GM19328 (cell line): ENCODE data around the gene FBXW8.

Experiments used
- ATAC-seq: cut with Tn5 transposase; IDR thresholded peaks from one replicate; pipeline ENCODE4 v1.9.1; 2021; ENCODE audit warnings: mild to moderate bottlenecking, moderate library complexity; ENCODE audit not compliant: unreplicated experiment

FBXW8 gene

DNA sequence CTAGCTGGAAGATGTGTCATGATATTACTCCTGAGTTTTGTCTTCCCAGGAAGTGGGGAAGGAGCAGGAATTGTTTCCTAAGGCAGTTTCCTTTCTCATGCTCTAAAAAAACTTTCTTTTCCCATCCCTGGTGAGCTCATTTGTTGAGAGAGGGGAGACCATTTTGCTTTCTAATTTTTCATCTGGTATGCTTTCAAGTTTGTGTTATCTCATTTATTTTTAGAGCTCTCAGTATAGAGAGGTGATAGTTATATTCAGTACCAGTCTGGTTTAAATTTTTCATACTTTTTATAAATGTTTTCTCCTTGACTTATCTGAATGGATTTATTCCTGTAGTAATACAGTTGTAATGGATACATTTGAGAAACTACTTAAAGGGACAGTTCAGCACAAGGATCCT is 79.6 kb downstream of the FBXW8 start:
- no peak for ATAC-seq

DNA sequence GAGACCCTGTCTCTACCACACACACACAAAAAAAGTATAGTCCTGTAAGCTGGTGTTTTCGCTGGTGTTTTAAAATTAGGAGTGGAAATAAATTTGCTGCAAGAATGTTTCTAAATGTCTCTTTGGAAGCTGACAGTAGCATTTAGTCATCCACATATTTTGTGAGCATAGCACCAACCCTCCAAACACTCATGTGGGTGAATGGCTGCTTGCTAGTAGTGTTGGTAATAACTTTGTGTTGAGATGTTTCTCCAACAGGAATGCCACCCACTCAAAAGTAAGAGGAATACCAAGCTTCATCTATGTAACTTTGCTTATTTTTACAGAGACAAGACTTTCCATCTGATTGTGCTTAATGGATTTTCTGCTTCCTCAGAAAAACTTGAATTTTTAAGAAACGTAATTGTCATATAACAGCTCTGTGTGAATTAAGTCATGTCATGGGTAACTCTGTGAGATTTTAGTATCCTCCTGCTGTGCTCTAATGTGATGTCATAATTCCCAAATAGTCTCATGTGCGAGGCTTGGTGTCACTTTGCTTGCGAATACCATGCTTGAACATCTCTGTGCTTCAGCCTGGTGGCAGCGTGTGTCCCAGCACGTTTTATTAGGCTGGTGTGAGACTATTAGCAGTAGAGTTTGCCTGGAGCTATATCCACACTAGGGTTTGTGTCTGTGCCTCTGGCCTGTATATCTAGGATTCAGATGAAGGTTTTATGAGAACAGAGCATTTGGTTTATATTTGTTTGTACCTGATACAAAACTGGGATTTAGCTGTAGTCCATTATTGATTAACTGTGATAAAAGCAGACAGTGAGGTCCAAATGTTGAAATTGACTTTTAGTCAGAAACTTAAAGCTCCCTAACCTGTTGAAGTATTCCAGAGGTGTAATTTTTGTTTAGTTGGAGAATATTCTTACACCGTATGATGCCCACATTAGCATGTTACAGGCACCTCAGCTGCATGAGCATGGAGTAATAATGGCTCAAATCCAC is 80.5 kb downstream of the FBXW8 start:
- no peak for ATAC-seq

DNA sequence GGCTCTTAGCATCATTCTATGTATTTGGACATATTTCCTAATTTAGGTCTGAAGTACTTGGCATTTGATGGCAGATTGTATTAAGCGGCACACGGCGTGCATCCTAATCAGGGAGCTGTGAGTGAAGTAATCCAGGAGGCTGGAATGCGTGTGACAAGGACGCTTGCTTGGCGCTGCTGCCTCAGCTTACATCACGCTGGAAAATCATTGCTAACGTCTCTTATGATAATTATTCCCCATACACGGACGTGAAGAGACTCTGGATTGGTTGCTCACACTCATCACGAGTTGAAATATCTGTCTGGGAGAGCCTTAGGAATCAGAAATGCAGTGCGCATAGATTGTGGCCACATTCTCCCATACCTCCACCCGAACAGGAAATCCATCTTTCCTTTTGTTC is 85.3 kb downstream of the FBXW8 start:
- ATAC-seq = no peak

DNA sequence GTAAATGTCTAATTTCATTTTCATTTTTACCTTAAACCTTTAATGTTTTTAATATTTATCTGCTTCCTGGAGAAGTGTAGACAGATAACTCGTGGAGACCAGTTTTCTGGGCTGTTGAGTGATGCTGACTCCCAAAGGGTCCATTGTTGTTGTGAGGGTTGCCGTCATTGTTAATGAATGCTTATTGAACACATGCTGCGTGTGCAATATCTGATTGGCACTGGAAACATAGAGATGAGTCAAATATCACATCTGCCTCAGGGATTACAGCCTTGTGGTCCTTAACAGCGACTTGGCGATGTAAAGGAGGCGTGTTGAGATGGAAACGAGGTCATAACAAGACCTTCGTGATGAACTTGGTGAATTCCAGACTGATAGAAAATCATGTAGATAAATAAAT is 85.9 kb downstream of the FBXW8 start:
- ATAC-seq = no peak

DNA sequence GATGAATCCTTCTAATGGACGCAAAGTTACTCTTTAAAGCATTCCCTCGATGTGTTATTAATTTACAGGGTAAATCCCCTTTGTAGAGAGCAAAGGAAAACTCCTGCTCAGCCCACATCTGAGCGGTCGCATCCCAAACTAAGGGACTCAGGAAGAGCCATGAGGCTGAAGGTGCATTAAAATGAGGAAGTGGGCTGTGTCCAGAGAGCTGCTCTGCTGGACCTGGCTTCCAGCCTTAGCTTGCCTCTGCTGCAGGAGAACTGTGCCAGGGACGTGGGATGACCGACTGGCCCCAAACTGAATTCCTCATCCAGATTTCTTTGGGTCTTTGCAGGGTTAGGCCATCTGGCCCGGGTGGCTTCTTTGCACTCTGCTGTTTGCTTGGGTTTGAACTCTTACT is 88.3 kb downstream of the FBXW8 start:
- no peak for ATAC-seq

DNA sequence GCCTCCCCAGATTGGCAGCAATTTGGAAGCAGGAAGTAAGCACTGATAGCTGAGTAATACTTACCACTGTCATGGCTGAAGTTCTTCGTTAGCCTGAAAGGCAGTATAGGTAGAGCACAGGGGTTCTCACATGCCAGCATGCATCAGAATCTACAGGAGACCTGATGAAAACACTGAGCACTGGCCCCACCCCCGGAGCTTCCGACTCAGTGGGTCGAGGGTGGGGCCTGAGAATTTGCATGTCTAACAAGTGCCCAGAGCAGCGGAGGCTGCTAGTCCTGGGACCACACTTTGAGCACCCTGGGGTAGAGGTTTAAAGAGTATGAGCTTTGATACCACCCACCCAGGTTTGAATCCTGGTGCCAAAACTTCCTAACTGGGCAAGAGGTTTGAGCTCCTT is 89.6 kb downstream of the FBXW8 start:
- no peak for ATAC-seq

DNA sequence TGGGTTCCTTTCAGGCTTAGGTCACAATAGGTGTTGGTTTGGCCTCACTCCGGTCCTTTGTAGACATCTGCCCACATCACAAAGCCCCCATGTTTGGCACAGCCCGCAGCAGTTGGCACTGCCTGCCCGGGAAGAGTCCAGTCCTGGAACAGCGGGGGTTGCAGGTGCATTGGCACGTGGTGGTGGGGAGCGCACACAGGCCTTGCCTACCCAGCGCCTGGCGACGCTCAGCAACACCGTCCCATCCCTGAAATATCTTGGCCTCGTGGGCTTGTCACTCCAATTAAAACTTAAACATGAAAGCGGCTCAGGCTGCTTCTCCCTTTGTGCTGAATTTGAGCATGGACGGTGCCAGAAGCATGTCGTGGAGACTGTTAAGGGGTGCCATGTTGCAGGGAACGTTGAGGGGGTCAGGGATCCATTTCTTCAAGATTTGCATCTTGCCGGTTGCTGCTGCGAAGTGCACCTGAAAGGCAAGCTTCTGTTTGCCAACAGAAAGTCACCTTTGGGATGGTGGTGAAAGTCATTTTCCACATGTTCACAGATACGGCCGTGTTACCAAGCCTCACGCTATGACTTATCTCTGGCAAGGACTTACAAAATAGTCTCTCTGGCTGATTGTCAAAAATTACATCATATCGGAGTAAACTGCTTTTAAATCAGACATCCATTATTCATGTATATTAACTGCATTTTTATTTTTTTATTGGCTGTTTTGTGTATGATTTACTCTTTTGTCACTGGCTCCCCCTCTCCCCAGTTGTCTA is 91.5 kb downstream of the FBXW8 start:
- no peak for ATAC-seq

DNA sequence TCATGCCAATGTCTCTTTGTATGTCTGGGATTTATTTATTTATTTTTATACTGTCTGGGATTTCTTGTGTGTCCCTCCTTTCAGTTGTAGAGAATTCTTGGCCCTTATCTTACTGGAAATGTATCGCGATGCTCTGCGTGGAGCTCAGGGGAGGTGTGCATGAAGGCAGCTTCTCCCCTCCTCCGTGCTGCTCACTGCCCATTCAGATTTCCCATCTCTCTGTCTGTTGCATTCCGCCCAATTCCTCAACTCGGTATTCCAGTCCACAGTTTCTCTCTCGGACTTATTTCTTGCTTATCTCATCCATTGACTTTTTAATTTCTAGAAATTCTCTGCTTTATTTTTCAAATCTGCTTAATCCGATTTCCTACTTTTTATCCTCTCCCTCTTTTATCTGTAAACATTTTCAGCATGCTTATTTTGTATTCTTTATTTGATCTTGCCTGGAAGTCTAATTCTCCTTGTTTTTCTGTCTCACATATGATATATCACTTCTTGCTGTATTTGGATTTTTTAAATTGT is 93.2 kb downstream of the FBXW8 start:
- ATAC-seq = no peak

DNA sequence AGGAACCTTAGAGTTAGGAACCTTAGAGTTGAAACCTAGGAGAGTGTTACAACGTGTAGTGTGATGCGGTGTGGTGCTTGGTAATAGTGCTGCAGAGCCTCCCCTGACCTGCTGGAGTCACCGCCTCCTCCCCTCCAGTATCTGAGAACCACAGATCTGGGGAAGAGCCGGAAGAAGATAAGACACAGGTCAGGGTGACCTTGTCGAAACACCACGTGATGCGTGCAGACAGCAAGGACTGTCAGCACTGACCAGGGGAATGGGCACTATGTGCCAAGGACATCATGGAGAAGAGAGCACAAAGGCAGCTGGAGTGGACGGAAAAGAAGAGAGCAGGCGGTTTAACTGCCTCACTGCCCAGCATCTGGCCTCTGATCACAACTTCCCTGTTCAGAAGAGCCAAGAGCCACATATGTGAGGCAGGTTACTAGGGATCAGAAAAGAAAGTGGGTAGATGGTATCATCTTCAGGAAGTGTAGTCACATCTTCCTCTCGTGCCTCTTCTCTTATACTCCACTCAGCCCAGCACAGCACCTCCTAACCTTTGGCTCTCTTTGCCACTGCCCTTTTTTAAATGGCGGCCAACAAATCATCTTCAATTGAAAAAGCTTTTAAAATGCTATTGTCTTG is 94.8 kb downstream of the FBXW8 start:
- no peak for ATAC-seq

DNA sequence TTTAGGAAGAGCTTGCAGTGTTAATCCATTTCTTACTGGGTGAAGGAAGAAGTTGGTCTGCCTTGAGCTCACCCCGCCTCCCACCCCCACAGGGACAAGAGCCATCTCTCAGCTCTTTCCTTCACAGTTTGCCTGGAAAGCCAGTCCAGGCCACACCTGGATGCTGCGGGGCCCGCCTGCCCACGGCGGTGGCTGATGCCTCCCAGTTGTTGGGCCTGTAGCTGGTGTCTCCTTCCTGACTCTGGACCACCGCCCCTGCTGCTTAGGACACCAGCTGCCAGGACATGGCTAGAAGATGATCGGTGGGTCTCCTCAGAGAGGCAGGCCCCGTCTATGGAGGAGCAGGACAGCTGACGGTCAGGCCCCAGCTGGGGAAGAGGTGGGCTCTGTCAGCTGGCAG is 95.6 kb downstream of the FBXW8 start:
- no peak for ATAC-seq

DNA sequence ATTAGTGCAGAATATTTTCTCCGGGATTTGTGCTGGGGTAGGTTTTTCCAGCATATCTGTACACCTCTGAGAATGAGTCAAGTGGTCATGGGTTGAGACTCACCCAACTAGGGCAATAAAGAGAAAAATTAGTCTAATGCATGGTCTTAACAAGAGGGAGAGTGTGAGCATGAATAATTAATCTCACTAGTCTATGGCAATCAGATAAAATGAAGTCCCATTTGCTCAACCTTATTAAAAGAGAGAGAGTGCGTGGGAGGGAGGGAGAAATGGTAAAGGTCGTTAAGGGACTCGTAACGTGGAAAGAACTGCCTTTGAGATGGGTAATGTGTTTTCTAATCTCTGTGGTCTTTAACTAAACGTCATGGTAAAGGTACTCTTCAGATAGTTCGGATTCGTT is 96.8 kb downstream of the FBXW8 start:
- no peak for ATAC-seq

DNA sequence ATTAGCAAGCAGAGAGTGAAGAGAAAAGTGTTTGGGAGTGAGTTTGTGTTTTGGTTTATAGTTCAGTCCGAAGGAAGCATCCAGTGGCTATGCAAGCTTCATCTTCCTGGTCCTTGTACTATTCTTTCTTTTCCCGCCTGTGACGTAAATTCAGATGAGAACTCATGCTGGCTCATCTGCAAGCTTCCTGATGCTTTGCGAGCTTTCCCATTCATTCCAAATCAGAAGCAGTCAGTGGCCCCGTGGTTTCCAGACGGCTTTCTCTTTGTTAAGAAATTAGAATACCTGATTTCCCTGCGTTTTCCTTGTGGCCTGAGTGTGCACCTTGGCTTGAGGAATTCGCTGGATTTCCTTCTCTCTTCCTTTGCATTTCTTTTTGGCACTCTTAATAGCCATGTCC is 99.0 kb downstream of the FBXW8 start:
- no peak for ATAC-seq

DNA sequence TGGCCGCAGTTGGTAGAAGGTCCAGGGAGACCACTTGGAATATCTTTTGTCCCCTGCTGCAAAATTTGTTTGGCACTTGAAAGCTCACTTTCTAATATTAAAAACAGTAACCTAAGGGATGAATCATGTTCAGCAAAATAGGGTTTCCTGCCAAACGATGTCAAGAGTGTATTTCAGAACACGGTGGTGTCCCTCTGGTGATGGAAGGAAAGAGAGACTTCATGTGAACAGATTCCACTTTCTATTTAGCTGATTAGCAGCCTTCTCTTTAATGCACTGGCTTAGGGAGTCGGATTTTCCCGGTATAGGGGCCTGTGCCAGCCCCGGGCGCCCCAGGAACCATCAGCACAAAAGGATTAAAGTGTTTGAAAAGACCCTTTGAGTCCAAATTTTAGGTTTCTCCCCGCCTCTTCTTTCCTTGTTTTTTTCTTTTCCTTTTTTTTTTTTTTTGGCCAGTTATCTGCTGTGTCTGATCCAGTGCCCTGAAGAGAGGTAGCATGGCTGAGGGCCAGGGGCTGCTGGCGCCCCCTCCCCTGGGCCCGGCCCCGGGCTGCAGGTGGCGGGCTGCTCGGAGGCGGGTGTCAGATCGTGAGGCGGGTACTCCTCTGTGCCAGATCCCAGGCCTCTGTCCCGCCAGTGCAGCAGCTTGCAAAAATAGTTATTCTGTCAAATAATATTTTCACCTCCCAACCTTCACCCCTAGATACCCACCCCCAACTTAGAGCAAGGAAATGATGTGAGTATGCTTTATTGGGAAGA is 100.1 kb downstream of the FBXW8 start:
- no peak for ATAC-seq

DNA sequence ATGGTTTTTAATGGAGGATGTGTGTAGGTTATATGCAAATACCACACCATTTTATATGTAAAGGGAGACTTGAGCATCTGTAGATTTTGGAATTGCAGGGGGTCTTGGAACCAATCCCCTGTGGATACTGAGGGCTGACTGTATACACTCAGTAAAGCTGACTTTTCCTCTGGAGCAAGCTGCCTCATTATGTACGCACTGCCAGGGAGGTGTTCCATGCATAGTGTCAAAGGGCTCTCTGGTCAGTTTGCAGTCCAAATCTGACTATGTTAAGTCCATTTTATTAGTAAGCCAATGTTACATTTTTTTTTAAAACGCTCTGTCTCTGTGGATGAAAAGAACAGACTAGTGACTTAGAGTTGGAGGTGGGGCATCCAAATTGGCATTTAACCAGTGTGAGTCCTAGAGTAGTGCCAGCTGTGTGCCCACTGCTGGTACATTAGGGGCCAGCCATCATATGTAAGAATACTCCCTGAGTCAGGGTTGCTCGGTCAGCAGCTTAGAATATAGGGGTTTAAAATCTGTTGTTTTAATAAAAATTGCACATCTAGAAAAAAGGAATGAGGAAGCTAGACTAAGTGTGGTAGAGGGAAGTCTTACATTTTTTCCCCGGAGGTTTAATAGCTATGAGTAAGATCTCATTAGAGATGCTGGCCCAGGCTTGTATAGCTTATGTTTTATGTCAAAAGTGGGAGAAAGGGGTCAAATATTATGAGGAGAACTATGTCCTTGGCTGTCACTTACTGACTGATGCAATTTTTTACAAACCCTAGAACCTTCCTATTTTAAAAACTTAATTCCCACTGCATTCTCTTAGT is 101.4 kb downstream of the FBXW8 start:
- ATAC-seq = no peak

DNA sequence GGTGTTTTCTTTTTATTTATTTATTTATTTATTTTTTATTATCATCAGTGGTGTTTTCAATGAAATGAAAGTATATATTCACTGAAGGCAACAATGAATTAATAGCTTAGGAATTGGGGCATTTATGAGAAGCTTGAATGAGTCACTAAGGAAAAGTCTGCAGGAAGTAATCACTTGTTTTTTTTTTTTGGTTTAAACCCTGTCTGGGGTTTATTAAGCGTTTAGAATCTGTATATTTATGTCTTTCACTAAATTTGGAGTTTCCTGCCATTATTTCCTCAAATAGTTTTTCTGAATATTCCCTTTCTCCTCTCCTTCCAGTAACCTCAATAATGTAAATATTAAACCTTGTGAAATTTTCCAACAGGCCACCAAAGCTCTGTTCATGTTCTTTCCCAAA is 103.0 kb downstream of the FBXW8 start:
- no peak for ATAC-seq

DNA sequence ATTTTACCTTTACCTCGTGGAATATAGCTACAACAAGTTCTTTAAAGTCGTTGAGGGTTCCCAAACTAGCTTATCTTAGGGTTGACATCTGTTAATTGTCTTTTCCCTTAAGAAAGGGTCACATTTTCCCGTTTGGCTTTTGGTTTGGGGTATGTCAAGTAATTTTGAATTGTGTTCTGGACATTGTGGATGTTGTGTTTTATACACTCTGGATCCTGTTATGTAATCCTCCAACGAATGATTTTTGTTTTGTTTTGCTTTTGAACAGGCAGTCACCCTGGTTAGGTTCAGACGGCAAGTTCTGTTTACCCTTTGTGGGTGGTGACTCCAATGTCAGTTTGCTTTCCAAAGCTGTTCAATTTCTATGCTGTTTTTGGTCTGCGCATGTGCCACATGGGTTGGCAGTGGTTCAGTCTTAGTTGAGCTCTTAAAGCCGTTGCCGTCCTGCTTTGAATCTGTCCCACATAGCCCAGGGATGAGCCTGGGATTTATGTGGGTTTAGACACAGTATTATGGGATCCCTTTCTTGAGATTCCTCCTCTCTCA is 103.7 kb downstream of the FBXW8 start:
- no peak for ATAC-seq

DNA sequence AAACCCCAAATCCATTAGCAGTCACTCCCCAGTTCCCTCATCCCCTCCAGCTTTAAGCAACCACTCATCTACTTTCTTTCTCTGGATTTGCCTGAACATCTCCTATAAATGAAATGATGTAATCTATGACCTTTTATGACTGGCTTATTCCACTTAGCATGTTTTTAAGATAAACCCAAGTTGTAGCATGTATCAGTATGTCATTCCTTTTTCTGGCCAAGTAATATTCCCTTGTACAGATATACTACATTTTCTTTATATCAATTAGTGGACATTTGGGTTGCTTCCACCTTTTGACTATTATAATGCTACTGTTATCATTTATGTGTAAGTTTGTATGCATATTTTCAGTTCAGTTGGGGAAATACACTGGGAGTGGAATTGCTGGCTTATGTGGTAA is 105.1 kb downstream of the FBXW8 start:
- ATAC-seq = no peak

DNA sequence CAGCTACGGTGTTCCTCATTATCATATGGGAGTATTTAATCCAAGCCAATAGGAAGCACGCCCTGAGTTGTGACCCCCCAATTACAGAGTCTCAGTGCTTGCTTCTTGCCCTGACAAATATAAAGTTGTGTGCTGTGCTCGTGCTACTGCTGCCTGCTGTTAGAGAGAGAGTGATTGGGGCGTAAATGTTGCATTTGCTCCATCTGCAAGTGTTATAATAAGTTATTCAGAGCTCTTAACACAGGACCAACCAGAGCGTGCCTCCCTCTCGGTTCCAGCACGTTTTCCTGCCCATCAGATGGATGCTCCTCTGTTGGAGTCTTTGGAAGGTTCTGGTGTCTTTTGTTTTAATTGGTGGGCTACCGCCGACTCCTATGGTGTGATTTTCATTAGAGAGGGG is 107.1 kb downstream of the FBXW8 start:
- ATAC-seq = no peak

DNA sequence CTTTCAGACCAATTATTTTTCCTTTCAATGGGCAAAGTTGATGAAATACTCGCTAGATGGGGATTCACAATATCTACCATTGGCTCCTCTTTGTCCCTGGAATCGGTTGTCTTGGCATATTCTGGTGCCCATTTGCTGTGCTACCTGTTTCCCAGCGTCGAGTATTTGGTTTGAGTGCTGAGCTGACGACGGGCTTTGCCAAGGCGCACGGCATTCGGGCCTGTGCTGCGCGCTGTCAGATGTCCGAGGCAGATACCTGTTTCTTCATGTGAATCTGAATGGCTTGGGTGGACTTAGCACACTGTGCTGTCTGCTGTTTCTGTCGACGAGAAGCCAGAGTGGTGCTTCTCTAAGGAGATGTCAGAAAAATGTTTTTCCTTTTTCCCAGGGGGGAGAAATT is 107.5 kb downstream of the FBXW8 start:
- no peak for ATAC-seq

DNA sequence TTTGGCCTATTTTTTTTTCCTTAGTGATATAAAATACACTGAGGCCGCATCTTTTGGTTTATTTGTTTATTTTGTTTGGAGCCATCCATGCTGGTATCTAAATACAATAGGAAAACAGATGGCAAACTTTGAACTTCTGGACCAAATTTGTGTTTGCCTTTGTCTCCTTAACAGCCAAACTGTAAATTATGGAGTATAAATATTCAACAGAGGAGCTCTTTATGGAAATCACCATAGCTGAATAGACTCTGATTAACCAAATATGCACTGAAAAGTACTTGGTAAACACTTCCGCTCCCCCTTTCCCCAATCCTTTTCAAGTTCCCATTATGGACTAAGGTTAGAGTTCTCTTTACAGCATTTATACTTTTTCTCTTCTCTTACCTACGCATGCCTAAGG is 107.9 kb downstream of the FBXW8 start:
- ATAC-seq = no peak
